HCT116 (cell line): ENCODE results near the gene DIP2C.

ENCODE experiments used
- CTCF ChIP-seq, 3 experiments: fragments of 200-600 bp in 1 of 3; sonication (generic) in 1 of 3; IDR thresholded peaks in 2 of 3; conservative IDR thresholded peaks in 1 of 3; 2 replicates each; pipeline ENCODE4 v1.5.1; 2012 to 2017; ENCODE audit warnings: low read depth in 2 of 3, low read length in 2 of 3, antibody characterized with exemption in 1 of 3, borderline replicate concordance in 1 of 3, control low read depth in 1 of 3, mild to moderate bottlenecking in 1 of 3, mixed read lengths in 1 of 3, mixed run types in 1 of 3, moderate library complexity in 1 of 3; ENCODE audit not compliant: insufficient read depth in 1 of 3
- EZH2 ChIP-seq: fragments of 200-600 bp; sonication (generic); IDR thresholded peaks from 2 replicates; pipeline ENCODE4 v1.6.1; 2017; ENCODE audit warnings: antibody characterized with exemption, mixed run types
- JUND ChIP-seq: IDR thresholded peaks from 2 replicates; pipeline ENCODE4 v1.6.1; 2012
- MAX ChIP-seq: IDR thresholded peaks from 2 replicates; pipeline ENCODE4 v1.6.1; 2012
- POLR2A ChIP-seq: IDR thresholded peaks from 2 replicates; pipeline ENCODE4 v1.7.0; 2011; ENCODE audit warnings: borderline replicate concordance; ENCODE audit not compliant: insufficient read depth, insufficient read length; ENCODE audit errors: extremely low read depth
- POLR2AphosphoS5 ChIP-seq: IDR thresholded peaks from 2 replicates; pipeline ENCODE4 v1.6.1; 2011; ENCODE audit warnings: mild to moderate bottlenecking, low read depth, low read length, moderate library complexity
- RAD21 ChIP-seq: IDR thresholded peaks from 2 replicates; pipeline ENCODE4 v1.6.1; 2012; ENCODE audit warnings: low read depth, mild to moderate bottlenecking
- YY1 ChIP-seq: IDR thresholded peaks from 2 replicates; pipeline ENCODE4 v1.6.1; 2011; ENCODE audit warnings: low read length, low read depth, moderate library complexity, mild to moderate bottlenecking; ENCODE audit not compliant: insufficient replicate concordance; ENCODE audit errors: extremely low read depth
- ZBTB33 ChIP-seq: IDR thresholded peaks from 2 replicates; pipeline ENCODE4 v1.6.1; 2011; ENCODE audit warnings: mild to moderate bottlenecking, low read length, moderate library complexity; ENCODE audit not compliant: insufficient replicate concordance; ENCODE audit errors: extremely low read depth

- TF ChIP-seq POLR2A (no peak), RAD21 (no peak), MAX (no peak), CTCF (IDR thresholded peaks at IDR 0.05 in 2 of 3, conservative IDR thresholded peaks at IDR 0.05 in 1 of 3; ENCODE audit: borderline replicate concordance in 1 of 3, insufficient read depth in 1 of 3, low read depth in 2 of 3, low read length in 2 of 3) (no peak), POLR2AphosphoS5 (no peak), EZH2 (no peak), YY1 (no peak), ZBTB33 (no peak), JUND (no peak)
Observed at GRCh38 chr10:666237-667012, 23.0 kb downstream of the DIP2C start.
